IMR-90 (cell line): ENCODE data around the gene ASB1. TPM values are rescaled to one million over a fixed set of nuclear protein-coding genes. Genes with fewer than 3 reads are reported as not detected.

Experiments
- ATAC-seq: fragments of 200-7000 bp; cut with Tn5 transposase; 2 replicates; pipeline ENCODE4 v1.9.1; 2020; ENCODE audit warnings: low read depth, mild to moderate bottlenecking, moderate library complexity
- BruUV-seq: library from RNA; stranded (reverse); fragments of 400-500 nt; replicated peaks from 2 replicates; lab custom pipeline; 2021; lab: Mats Ljungman, UMichigan
- CTCF ChIA-PET: fragments of 300-600 bp; formaldehyde crosslinking; extraction: SDS; loops from one replicate; lab custom pipeline; 2021; ENCODE audit warnings: antibody characterized with exemption; lab: Yijun Ruan, JAX
- POLR2A ChIA-PET: fragments of 300-600 bp; sonication (Branson Sonifier 250); formaldehyde crosslinking; loops from one replicate; lab custom pipeline; 2022; ENCODE audit warnings: antibody characterized with exemption; ENCODE audit not compliant: unreplicated experiment; lab: Charles Lee
- DNase-seq: peaks from one replicate; pipeline ENCODE4 v3.0.0; 2013
- H2AFZ ChIP-seq: replicated peaks from 2 replicates; pipeline ENCODE3; 2013; ENCODE audit warnings: low read length, mild to moderate bottlenecking; ENCODE audit not compliant: poor library complexity
- H2AK5ac ChIP-seq: 2 replicates; pipeline ENCODE4 v1.6.1; 2013; ENCODE audit warnings: low read depth, low read length, inconsistent platforms
- H2AK9ac ChIP-seq: replicated peaks from 2 replicates; pipeline ENCODE3; 2013; ENCODE audit warnings: mild to moderate bottlenecking, low read depth, low read length, moderate library complexity; ENCODE audit not compliant: poor library complexity
- H2BK120ac ChIP-seq: 2 replicates; pipeline ENCODE4 v1.6.1; 2013; ENCODE audit warnings: low read depth, low read length, inconsistent platforms
- H2BK15ac ChIP-seq: 3 replicates; pipeline ENCODE4 v1.6.1; 2013; ENCODE audit warnings: low read depth, low read length, inconsistent platforms
- H2BK20ac ChIP-seq: 2 replicates; pipeline ENCODE4 v1.6.1; 2013; ENCODE audit warnings: low read depth, mild to moderate bottlenecking, inconsistent platforms, low read length, moderate library complexity
- H2BK5ac ChIP-seq: 2 replicates; pipeline ENCODE4 v1.6.1; 2013; ENCODE audit warnings: mild to moderate bottlenecking, low read depth, low read length, inconsistent platforms; ENCODE audit not compliant: poor library complexity, severe bottlenecking
- H3K14ac ChIP-seq: replicated peaks from 2 replicates; pipeline ENCODE4 v1.6.1; 2013; ENCODE audit warnings: low read depth, low read length, inconsistent platforms
- H3K18ac ChIP-seq: 2 replicates; pipeline ENCODE4 v1.6.1; 2013; ENCODE audit warnings: low read depth, low read length, control low read depth
- H3K23ac ChIP-seq: 2 replicates; pipeline ENCODE4 v1.6.1; 2013; ENCODE audit warnings: low read depth, low read length, inconsistent platforms
- H3K27ac ChIP-seq: 2 replicates; pipeline ENCODE4 v1.5.1; 2013; ENCODE audit warnings: mild to moderate bottlenecking, control low read depth, low read length; ENCODE audit not compliant: insufficient read depth
- H3K27me3 ChIP-seq: 2 replicates; pipeline ENCODE4 v1.6.1; 2013; ENCODE audit warnings: low read length; ENCODE audit not compliant: control insufficient read depth, insufficient read depth
- H3K36me3 ChIP-seq: 2 replicates; pipeline ENCODE4 v1.6.1; 2013; ENCODE audit warnings: low read length, mixed read lengths; ENCODE audit not compliant: control insufficient read depth, insufficient read depth
- H3K4ac ChIP-seq: 2 replicates; pipeline ENCODE4 v1.6.1; 2013; ENCODE audit warnings: low read depth, low read length, inconsistent platforms
- H3K4me1 ChIP-seq: 2 replicates; pipeline ENCODE4 v1.6.1; 2013; ENCODE audit warnings: low read length, mixed read lengths; ENCODE audit not compliant: control insufficient read depth, insufficient read depth
- H3K4me2 ChIP-seq: 2 replicates; pipeline ENCODE4 v1.6.1; 2013; ENCODE audit warnings: low read depth, mild to moderate bottlenecking, control low read depth, low read length, moderate library complexity
- H3K4me3 ChIP-seq: 2 replicates; pipeline ENCODE4 v1.5.1; 2013; ENCODE audit warnings: low read depth, mild to moderate bottlenecking, control low read depth, low read length, moderate library complexity; ENCODE audit not compliant: insufficient read depth
- H3K56ac ChIP-seq: 2 replicates; pipeline ENCODE4 v1.6.1; 2013; ENCODE audit warnings: low read length, inconsistent platforms; ENCODE audit not compliant: insufficient read depth; ENCODE audit errors: extremely low read depth
- H3K79me1 ChIP-seq, 2 experiments: 2 replicates each; pipeline ENCODE4 v1.6.1; 2013; ENCODE audit warnings: low read length in 2 of 2, inconsistent platforms in 1 of 2, low read depth in 1 of 2
- H3K9ac ChIP-seq: 2 replicates; pipeline ENCODE4 v1.6.1; 2013; ENCODE audit warnings: low read depth, low read length, control low read depth
- H3K9me1 ChIP-seq: 2 replicates; pipeline ENCODE4 v1.6.1; 2013; ENCODE audit warnings: low read length, inconsistent platforms; ENCODE audit not compliant: insufficient read depth
- H3K9me3 ChIP-seq: 2 replicates; pipeline ENCODE4 v1.6.1; 2013; ENCODE audit warnings: low read length; ENCODE audit not compliant: control insufficient read depth, insufficient read depth
- H4K20me1 ChIP-seq: 2 replicates; pipeline ENCODE4 v1.6.1; 2013; ENCODE audit warnings: low read length, inconsistent platforms; ENCODE audit not compliant: insufficient read depth
- H4K5ac ChIP-seq: 2 replicates; pipeline ENCODE4 v1.6.1; 2013; ENCODE audit warnings: mild to moderate bottlenecking, low read depth, low read length, control low read depth
- H4K8ac ChIP-seq, 2 experiments: 2 replicates each; pipeline ENCODE4 v1.6.1; 2013; ENCODE audit warnings: low read depth in 2 of 2, low read length in 2 of 2, control low read depth in 1 of 2, inconsistent platforms in 1 of 2
- H4K91ac ChIP-seq: 2 replicates; pipeline ENCODE4 v1.6.1; 2013; ENCODE audit warnings: low read depth, low read length, inconsistent platforms; ENCODE audit not compliant: insufficient read depth
- CEBPB ChIP-seq: IDR thresholded peaks from 2 replicates; pipeline ENCODE4 v1.6.1; 2012; ENCODE audit warnings: low read depth, low read length, improper control_type of control experiment
- CHD1 ChIP-seq: IDR thresholded peaks from 2 replicates; pipeline ENCODE4 v1.6.1; 2012; ENCODE audit warnings: low read depth, low read length, improper control_type of control experiment
- CTCF ChIP-seq: conservative IDR thresholded peaks from 2 replicates; pipeline ENCODE4 v1.5.1; 2012; ENCODE audit warnings: mild to moderate bottlenecking, low read depth, low read length, improper control_type of control experiment
- FOS ChIP-seq: fragments of 150-350 bp; IDR thresholded peaks from 2 replicates; pipeline ENCODE4 v1.6.1; 2016; ENCODE audit warnings: low read depth, low read length
- MAFK ChIP-seq: IDR thresholded peaks from 2 replicates; pipeline ENCODE4 v1.6.1; 2012; ENCODE audit warnings: low read depth, low read length, improper control_type of control experiment
- MAZ ChIP-seq: IDR thresholded peaks from 2 replicates; pipeline ENCODE4 v1.6.1; 2012; ENCODE audit warnings: low read depth, mild to moderate bottlenecking, low read length, improper control_type of control experiment, moderate library complexity, borderline replicate concordance
- RCOR1 ChIP-seq: IDR thresholded peaks from 2 replicates; pipeline ENCODE4 v1.6.1; 2012; ENCODE audit warnings: mild to moderate bottlenecking, low read length, improper control_type of control experiment; ENCODE audit not compliant: insufficient replicate concordance
- SMC3 ChIP-seq: fragments of 150-350 bp; IDR thresholded peaks from 2 replicates; pipeline ENCODE4 v1.6.1; 2016; ENCODE audit warnings: low read depth, mild to moderate bottlenecking, antibody characterized with exemption, low read length, moderate library complexity
- WGBS, 2 experiments: methylation state at CpG; one replicate each; pipeline versions ENCODE4 v1.1.5 to v1.1.7; 2013; ENCODE audit warnings: missing lambda C conversion rate in 2 of 2; ENCODE audit not compliant: insufficient read length in 1 of 2; ENCODE audit errors: extremely low coverage in 2 of 2; 5-methylcytosine and 5-hydroxymethylcytosine counted together
- dilution Hi-C: fragments of 300-500 bp; cut with HindIII; formaldehyde crosslinking; loops from one replicate; pipeline ENCODE4 v1.14.3; 2018; ENCODE audit warnings: low sequenced_read_pairs; ENCODE audit not compliant: unreplicated experiment
- in situ Hi-C: fragments of 300-500 bp; cut with MboI; formaldehyde crosslinking; loops from 3 replicates; pipeline ENCODE4 v1.14.3; 2019; ENCODE audit warnings: low sequenced_read_pairs, inconsistent platforms, mixed read lengths
- intact Hi-C: fragments of 100-400 bp; cut with micrococcal nuclease; formaldehyde crosslinking; loops from 2 replicates; pipeline ENCODE4 v1.10.0; 2022
- polyA plus RNA-seq, 3 experiments: library from polyadenylated mRNA; depleted of rRNA; stranded (reverse); fragments of >200 nt; gene quantifications; 2 replicates each; pipeline ENCODE4 v1.2.3, GENCODE V29; 2012; ENCODE audit warnings: low replicate concordance in 1 of 3
- total RNA-seq: library from RNA; depleted of rRNA; stranded (reverse); fragments of >200 nt; gene quantifications from 2 replicates; pipeline ENCODE4 v1.2.3, GENCODE V29; 2012

ASB1 gene
- total and polyA plus RNA-seq, 2 of the 4 experiments (the other 2 are of a cell fraction) = 23.5 to 37.3 TPM

DNA sequence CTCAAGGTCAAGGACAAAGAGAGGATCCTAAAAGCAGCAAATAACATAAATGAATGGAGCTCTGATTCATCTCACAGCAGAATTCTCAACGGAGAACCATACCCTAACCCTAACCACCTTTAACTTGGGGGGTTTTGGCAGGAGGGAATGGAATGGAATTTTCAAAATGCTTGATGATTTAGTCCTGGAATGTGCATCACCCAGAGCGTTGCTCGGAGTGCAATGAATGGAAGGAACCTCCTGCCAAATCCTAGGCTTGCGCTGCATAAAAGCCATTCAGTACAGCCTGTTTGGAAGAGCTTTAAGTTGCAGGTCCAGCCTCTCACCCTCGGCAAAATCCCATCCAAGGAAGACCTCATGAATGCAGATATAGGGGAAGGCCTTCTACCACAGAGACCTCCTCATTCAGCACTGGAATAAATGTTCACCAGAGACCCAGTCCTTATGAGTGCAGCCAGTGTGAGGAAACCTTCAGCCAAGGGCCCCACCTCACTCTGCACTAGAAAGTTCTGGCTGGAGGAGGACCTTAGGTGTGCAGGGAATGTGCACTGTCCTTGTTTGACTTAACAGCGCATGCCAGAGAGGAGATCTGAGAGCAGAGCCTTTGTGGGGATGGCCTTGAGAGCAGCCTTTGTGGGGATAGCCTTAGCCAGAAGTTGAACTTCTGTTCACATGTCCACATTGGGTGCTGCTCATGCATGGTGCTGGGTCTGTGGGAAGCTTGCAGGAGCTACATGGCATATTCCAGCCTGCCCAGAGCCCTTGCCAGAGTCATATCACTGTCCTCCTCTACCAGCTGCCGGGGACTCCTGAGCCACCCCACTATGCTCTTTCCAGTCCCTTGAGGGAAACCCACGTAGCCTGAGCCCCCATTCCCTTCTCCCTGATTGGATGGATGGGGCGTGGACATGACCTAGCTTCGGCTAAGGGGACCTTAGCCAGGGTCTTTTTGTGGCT lies 30.5 kb downstream of the ASB1 start (continued):
- TF ChIP-seq RCOR1 = no peak
- no peak for TF ChIP-seq FOS

- ATAC-seq (no peak), DNase-seq (no peak)
- CTCF ChIA-PET = interaction anchor here (1.2 kb wide), 1 partner anchor 87 kb away, joined by 5 read pairs; no protein-coding TSS in a partner anchor
Observed at GRCh38 chr2:238457927-238458324, 31.2 kb downstream of the ASB1 start.

More at GRCh38 chr2:238457927-238458324, 31.2 kb downstream of the ASB1 start:
- Histone ChIP-seq H3K9ac (no peak overlapping the region), H3K14ac (no peak overlapping the region), H3K79me1 (no peaks in the 10 kb centered on the region), H3K4ac (no peak overlapping the region), H3K18ac (no peak overlapping the region), H2BK120ac (no peak overlapping the region), H2AK5ac (0 out of 2 replicates have a peak overlapping the region, but pooled peaks have one; percentile 24), H3K9me1 (no peaks in the 10 kb centered on the region; the same call in 1 of the 2 replicates), H4K5ac (no peak overlapping the region), H4K8ac (no peak overlapping the region), H3K4me2 (no peak overlapping the region), H2AFZ (no peak overlapping the region), H3K36me3 (no peaks in the 10 kb centered on the region; the same call in 1 of the 2 replicates), H3K4me3 (no peak overlapping the region), H4K91ac (no peak overlapping the region), H3K56ac (no peak overlapping the region), H4K20me1 (no peaks in the 10 kb centered on the region), H3K27ac (no peak overlapping the region), H2BK5ac (no peak overlapping the region), H3K4me1 (peaks cover 7% of the 10 kb centered on the region), H2AK9ac (no peak overlapping the region), H3K9me3 (peaks cover 15% of the 10 kb centered on the region), H3K27me3 (no peaks in the 10 kb centered on the region), H2BK15ac (no peak overlapping the region), H3K23ac (no peak overlapping the region), H2BK20ac (no peak overlapping the region)
- POLR2A ChIA-PET = no interaction called here
- in situ Hi-C loops = no loop called here
- TF ChIP-seq CHD1 (no peak), MAFK (no peak), SMC3 (no peak), CTCF (no peak), MAZ (no peak), CEBPB (peak; percentile 91)
- 90% methylated on average over 2 of the region's 3 CpGs; no CpG with 5 or more reads in 1 of the 2 experiments for WGBS, 2 experiments
- dilution Hi-C loops = no loop called here
- intact Hi-C loops = no loop called here
- no TSS peak for BruUV-seq
